Prostate gland (tissue), 2 donors: ENCODE results near the gene MICAL3. TPM values are rescaled to one million over a fixed set of nuclear protein-coding genes. Genes with fewer than 3 reads are reported as not detected.
A peak's percentile ranks its signal among the peaks of the same experiment; 100 is the strongest.

Experiments
- DNase-seq: peaks from one replicate; pipeline ENCODE4 v3.0.0-alpha.2; 2019; ENCODE audit warnings: low spot score
- H3K27ac ChIP-seq, 2 donors: fragments of 200-600 bp; sonication (generic); 2 replicates each; pipeline ENCODE4 v1.5.1; 2017 to 2019
- H3K27me3 ChIP-seq: fragments of 200-600 bp; sonication (generic); replicated peaks from 2 replicates; pipeline ENCODE4 v1.5.1; 2019; ENCODE audit not compliant: insufficient read depth
- H3K36me3 ChIP-seq, 2 donors: fragments of 200-600 bp; sonication (generic); 1 replicate in 1 of 2; 2 replicates in 1 of 2; pipeline versions ENCODE4 v1.5.1 to v1.8.1; 2017 to 2019
- H3K4me1 ChIP-seq: fragments of 200-600 bp; sonication (generic); replicated peaks from 2 replicates; pipeline ENCODE4 v1.5.1; 2019
- H3K4me3 ChIP-seq, 2 donors: fragments of 200-600 bp; sonication (generic); 2 replicates each; pipeline ENCODE4 v1.5.1; 2017 to 2019
- H3K9me3 ChIP-seq: fragments of 200-600 bp; sonication (generic); 2 replicates; pipeline ENCODE4 v1.5.1; 2017
- CTCF ChIP-seq, 4 experiments: fragments of 200-600 bp in 2 of 4; fragments of 450-650 bp in 2 of 4; sonication (generic) in 2 of 4; IDR thresholded peaks; 1 replicate in 3 of 4; 2 replicates in 1 of 4; pipeline ENCODE4 v1.5.1; 2016 to 2019; ENCODE audit warnings: antibody characterized with exemption in 4 of 4, mild to moderate bottlenecking in 2 of 4, moderate library complexity in 2 of 4
- POLR2A ChIP-seq: fragments of 450-650 bp; IDR thresholded peaks from one replicate; pipeline ENCODE4 v1.6.1; 2016; ENCODE audit warnings: antibody characterized with exemption, mild to moderate bottlenecking
- POLR2AphosphoS5 ChIP-seq: sonication (generic); formaldehyde crosslinking; IDR thresholded peaks from one replicate; pipeline ENCODE4 v1.6.1; 2017; ENCODE audit warnings: antibody characterized with exemption
- WGBS: methylation state at CpG from one replicate; pipeline ENCODE4 v1.1.5; 2018; 5-methylcytosine and 5-hydroxymethylcytosine counted together
- intact Hi-C: fragments of 100-400 bp; cut with DNase I; formaldehyde crosslinking; loops from one replicate; pipeline ENCODE4 v1.14.2; 2022
- total RNA-seq, 2 donors: library from RNA; depleted of rRNA; stranded (reverse); fragments of >200 nt; gene quantifications; one replicate each; pipeline ENCODE4 v1.1.0, GENCODE V29; 2016

The MICAL3 gene
- total RNA-seq, 2 donors from 2014 or later: 58.6 to 78.7 TPM

DNA sequence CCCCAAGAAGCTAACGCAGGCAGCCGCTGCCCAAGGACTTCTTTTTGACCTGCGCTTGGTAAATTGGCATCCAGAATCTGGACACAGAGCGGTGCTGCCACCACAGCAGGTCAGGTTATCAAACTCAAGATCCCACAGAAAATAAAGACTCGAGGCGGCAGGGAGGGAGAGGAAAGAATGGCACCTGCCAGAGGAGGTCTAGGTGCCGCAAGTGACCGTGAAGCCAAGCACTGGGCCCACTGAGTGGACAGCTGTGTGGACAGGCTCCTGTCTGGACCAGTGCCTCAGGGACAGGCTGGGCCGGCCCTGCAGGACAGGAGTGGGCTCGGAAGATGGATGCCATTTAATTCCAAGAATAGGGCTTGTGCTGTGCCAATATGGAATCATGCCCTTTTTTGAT, 277.4 kb downstream of the MICAL3 start:
- Histone ChIP-seq H3K4me1 (no peaks in the 10 kb centered on the region), H3K27me3 (no peaks in the 10 kb centered on the region), H3K36me3 (no peaks in the 10 kb centered on the region), H3K9me3 (no peaks in the 10 kb centered on the region), H3K4me3 (no peak overlapping the region), H3K27ac (no peak overlapping the region)
- WGBS: 94% methylated on average over 10 of the region's 10 CpGs
- no peak for TF ChIP-seq CTCF (IDR thresholded peaks at IDR 0.05)
- TF ChIP-seq POLR2AphosphoS5: no peak
- no peak for TF ChIP-seq POLR2A
- intact Hi-C loops: no loop called here
- DNase-seq: no peak

GRCh38 chr22:17744430-17744829, 279.9 kb downstream of the MICAL3 start:
- no peaks in the 10 kb centered on the region for H3K27me3 ChIP-seq
- DNase-seq: no peak
- intact Hi-C loops: no loop called here
- no peak for TF ChIP-seq POLR2AphosphoS5
- TF ChIP-seq POLR2A: no peak
- TF ChIP-seq CTCF (IDR thresholded peaks at IDR 0.05): no peak
- H3K36me3 ChIP-seq: no peaks in the 10 kb centered on the region
- H3K27ac ChIP-seq: no peak overlapping the region
- 29% methylated on average over 6 of the region's 7 CpGs for WGBS
- no peak overlapping the region for H3K4me3 ChIP-seq
- H3K9me3 ChIP-seq: no peaks in the 10 kb centered on the region
- no peaks in the 10 kb centered on the region for H3K4me1 ChIP-seq

DNA sequence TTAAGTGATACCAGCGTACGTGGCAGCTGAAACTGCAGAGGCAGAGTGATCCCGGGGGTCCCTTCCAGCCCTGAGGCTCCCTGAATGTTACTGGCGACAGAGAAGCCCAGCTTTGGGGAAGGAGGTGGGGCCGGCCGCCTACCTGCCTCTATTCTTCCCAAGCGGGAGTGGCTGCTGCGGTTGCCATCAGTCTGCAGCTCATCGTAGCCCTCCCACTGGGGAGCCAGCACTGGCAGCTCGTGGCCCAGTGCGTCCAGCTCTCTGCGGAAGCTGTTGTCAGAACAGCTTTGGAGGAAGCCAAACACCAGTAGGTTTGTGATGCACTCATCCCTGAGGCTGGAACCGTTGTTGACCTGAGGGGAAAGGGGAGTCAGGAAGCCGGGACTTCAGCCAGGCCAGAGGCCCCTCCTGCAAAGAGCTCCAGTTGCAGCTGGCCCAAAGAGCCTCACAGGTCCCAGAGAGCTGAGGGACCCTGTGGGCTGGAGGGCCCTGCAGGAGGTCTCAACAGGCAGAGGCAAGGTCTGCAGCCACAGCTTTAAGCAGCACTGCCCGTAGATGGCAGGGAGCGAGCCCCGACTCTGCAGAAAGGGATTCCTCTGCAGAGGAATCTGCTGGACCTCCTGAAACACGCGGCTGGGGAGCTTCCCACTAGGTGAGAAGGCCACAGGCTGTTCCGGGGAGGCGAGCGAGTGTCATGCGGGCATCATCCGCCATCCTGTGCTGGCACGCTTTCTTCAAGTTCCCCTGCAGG, 280.5 kb downstream of the MICAL3 start:
- no peak for DNase-seq
- TF ChIP-seq POLR2A: no peak
- no peak for TF ChIP-seq POLR2AphosphoS5
- no peak for TF ChIP-seq CTCF (IDR thresholded peaks at IDR 0.05)
- Histone ChIP-seq H3K4me3 (no peak overlapping the region), H3K27me3 (no peaks in the 10 kb centered on the region), H3K27ac (no peak overlapping the region), H3K4me1 (no peaks in the 10 kb centered on the region), H3K9me3 (no peaks in the 10 kb centered on the region), H3K36me3 (no peaks in the 10 kb centered on the region)
- WGBS: 53% methylated on average over 25 of the region's 25 CpGs
- intact Hi-C loops: no loop called here

DNA sequence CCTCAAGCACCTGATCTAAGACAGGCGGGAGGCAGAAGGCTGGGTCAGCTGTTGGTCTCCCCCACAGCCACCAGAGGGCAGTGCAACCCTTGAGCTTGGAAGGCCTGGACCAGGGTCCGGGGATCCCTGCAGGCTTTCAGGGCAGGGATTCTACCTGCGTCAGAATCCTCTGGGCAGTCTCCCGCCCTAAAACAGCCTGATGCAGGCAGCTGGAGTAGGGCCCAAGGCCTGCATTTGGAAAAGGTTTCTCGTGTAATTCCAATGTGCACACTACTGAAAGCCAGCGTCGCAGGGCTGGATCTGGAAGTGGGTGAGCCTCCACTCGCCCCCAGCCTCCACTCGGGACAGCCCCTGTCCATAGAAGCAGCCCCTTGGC, 281.8 kb downstream of the MICAL3 start:
- H3K27ac ChIP-seq: no peak overlapping the region
- H3K9me3 ChIP-seq: no peaks in the 10 kb centered on the region
- no peaks in the 10 kb centered on the region for H3K36me3 ChIP-seq
- H3K4me3 ChIP-seq: no peak overlapping the region
- DNase-seq: peak; percentile 44
- peak; percentile 55 to 60 (median 58) for TF ChIP-seq CTCF (IDR thresholded peaks at IDR 0.05)
- TF ChIP-seq POLR2A: no peak
- intact Hi-C loops: no loop called here
- no peaks in the 10 kb centered on the region for H3K4me1 ChIP-seq
- WGBS: 42% methylated on average over 8 of the region's 9 CpGs
- no peaks in the 10 kb centered on the region for H3K27me3 ChIP-seq

- Histone ChIP-seq H3K36me3 (no peaks in the 10 kb centered on the region), H3K4me3 (no peak overlapping the region), H3K4me1 (no peaks in the 10 kb centered on the region), H3K27ac (no peak overlapping the region), H3K27me3 (no peaks in the 10 kb centered on the region), H3K9me3 (no peaks in the 10 kb centered on the region)
- TF ChIP-seq POLR2A: no peak
- TF ChIP-seq POLR2AphosphoS5: no peak
- no peak for TF ChIP-seq CTCF (IDR thresholded peaks at IDR 0.05)
- intact Hi-C loops: no loop called here
- WGBS: 68% methylated on average over 17 of the region's 18 CpGs
- no peak for DNase-seq
Measured at GRCh38 chr22:17741866-17742526, 282.4 kb downstream of the MICAL3 start.
